SK-N-SH treated with all-trans-retinoic acid at 6 μM for 48 hours (cell line): Measurements from ENCODE around the gene RASAL2.

ENCODE experiments used
- ATAC-seq: fragments of 200-7000 bp; cut with Tn5 transposase; 3 replicates; pipeline ENCODE4 v1.9.1; 2020; ENCODE audit warnings: mild to moderate bottlenecking, moderate library complexity
- ARNTL ChIP-seq: fragments of 450-650 bp; formaldehyde crosslinking; IDR thresholded peaks from 2 replicates; pipeline ENCODE4 v1.5.0; 2020; ENCODE audit warnings: low read depth, mild to moderate bottlenecking, moderate library complexity, borderline replicate concordance
- BACH2 ChIP-seq: fragments of 250-450 bp; sonication (Bioruptor Pico); IDR thresholded peaks from 2 replicates; pipeline ENCODE4 v1.9.0; 2021; ENCODE audit warnings: mild to moderate bottlenecking, borderline replicate concordance
- CSDC2 ChIP-seq: fragments of 250-450 bp; sonication (Bioruptor Pico); IDR thresholded peaks from 2 replicates; pipeline ENCODE4 v1.5.0; 2020; ENCODE audit warnings: mild to moderate bottlenecking, moderate library complexity
- ESRRG ChIP-seq: fragments of 250-450 bp; sonication (Bioruptor Pico); IDR thresholded peaks from 2 replicates; pipeline ENCODE4 v1.6.1; 2021; ENCODE audit warnings: mild to moderate bottlenecking
- GLIS3 ChIP-seq: fragments of 250-450 bp; sonication (Bioruptor Pico); IDR thresholded peaks from 2 replicates; pipeline ENCODE4 v1.5.0; 2020; ENCODE audit warnings: mild to moderate bottlenecking, moderate library complexity
- ISL1 ChIP-seq: fragments of 250-450 bp; sonication (Bioruptor Pico); IDR thresholded peaks from 2 replicates; pipeline ENCODE4 v2.1.2; 2022; ENCODE audit warnings: mild to moderate bottlenecking, moderate library complexity
- PATZ1 ChIP-seq: fragments of 250-450 bp; sonication (Bioruptor Pico); IDR thresholded peaks from 2 replicates; pipeline ENCODE4 v1.8.0; 2020; ENCODE audit warnings: mild to moderate bottlenecking, moderate library complexity, borderline replicate concordance
- POU6F1 ChIP-seq: fragments of 250-450 bp; sonication (Bioruptor Pico); IDR thresholded peaks from 2 replicates; pipeline ENCODE4 v1.8.0; 2021; ENCODE audit warnings: low read depth, mild to moderate bottlenecking, moderate library complexity, borderline replicate concordance
- PPARA ChIP-seq: fragments of 250-450 bp; sonication (Bioruptor Pico); IDR thresholded peaks from 2 replicates; pipeline ENCODE4 v1.5.0; 2020; ENCODE audit warnings: mild to moderate bottlenecking, borderline replicate concordance
- RARB ChIP-seq: fragments of 250-450 bp; sonication (Bioruptor Pico); IDR thresholded peaks from 2 replicates; pipeline ENCODE4 v1.8.0; 2021; ENCODE audit warnings: mild to moderate bottlenecking, moderate library complexity
- SNAI2 ChIP-seq: fragments of 250-450 bp; sonication (Bioruptor Pico); IDR thresholded peaks from 2 replicates; pipeline ENCODE4 v1.5.0; 2020; ENCODE audit warnings: mild to moderate bottlenecking, moderate library complexity
- TCF4 ChIP-seq: fragments of 250-450 bp; sonication (Bioruptor Pico); IDR thresholded peaks from 2 replicates; pipeline ENCODE4 v1.8.0; 2021; ENCODE audit warnings: mild to moderate bottlenecking, moderate library complexity, borderline replicate concordance
- TOX ChIP-seq: fragments of 250-450 bp; sonication (Bioruptor Pico); IDR thresholded peaks from 2 replicates; pipeline ENCODE4 v1.8.0; 2021; ENCODE audit warnings: mild to moderate bottlenecking, moderate library complexity, borderline replicate concordance
- TSHZ2 ChIP-seq: fragments of 250-450 bp; sonication (Bioruptor Pico); IDR thresholded peaks from 2 replicates; pipeline ENCODE4 v1.5.0; 2020; ENCODE audit warnings: mild to moderate bottlenecking, moderate library complexity
- ZC3H10 ChIP-seq: fragments of 250-450 bp; sonication (Bioruptor Pico); IDR thresholded peaks from 2 replicates; pipeline ENCODE4 v1.5.1; 2021; ENCODE audit warnings: mild to moderate bottlenecking, moderate library complexity
- ZFP3 ChIP-seq: fragments of 250-450 bp; sonication (Bioruptor Pico); IDR thresholded peaks from 2 replicates; pipeline ENCODE4 v1.5.0; 2020; ENCODE audit warnings: mild to moderate bottlenecking, moderate library complexity
- ZFP30 ChIP-seq: fragments of 450-650 bp; formaldehyde crosslinking; IDR thresholded peaks from 2 replicates; pipeline ENCODE4 v1.5.0; 2022; ENCODE audit warnings: mild to moderate bottlenecking, moderate library complexity
- ZNF565 ChIP-seq: fragments of 450-650 bp; formaldehyde crosslinking; conservative IDR thresholded peaks from 2 replicates; pipeline ENCODE4 v1.5.0; 2020; ENCODE audit warnings: low read depth, mild to moderate bottlenecking, moderate library complexity
- ZNF70 ChIP-seq: fragments of 450-650 bp; formaldehyde crosslinking; IDR thresholded peaks from 2 replicates; pipeline ENCODE4 v1.5.0; 2020; ENCODE audit warnings: mild to moderate bottlenecking, moderate library complexity
- ZNF8 ChIP-seq: fragments of 450-650 bp; formaldehyde crosslinking; IDR thresholded peaks from 2 replicates; pipeline ENCODE4 v1.5.0; 2020; ENCODE audit warnings: mild to moderate bottlenecking, moderate library complexity
- TF ChIP-seq, protein P1 (sequence below): fragments of 250-450 bp; sonication (Bioruptor Pico); IDR thresholded peaks from 2 replicates; pipeline ENCODE4 v1.5.1; 2020; ENCODE audit warnings: low read depth, mild to moderate bottlenecking, moderate library complexity
- TF ChIP-seq, protein P2 (sequence below): fragments of 250-450 bp; sonication (Bioruptor Pico); IDR thresholded peaks from 2 replicates; pipeline ENCODE4 v1.5.1; 2021; ENCODE audit warnings: mild to moderate bottlenecking, moderate library complexity

RASAL2 gene

GRCh38 chr1:178451529-178451928 is 357.6 kb downstream of the RASAL2 start:
- TF ChIP-seq ZFP3 (no peak), ZNF8 (CRISPR knock-in tag) (no peak), ESRRG (CRISPR knock-in tag) (no peak), ZFP30 (no peak), ZNF70 (CRISPR knock-in tag) (no peak), PATZ1 (no peak), TOX (CRISPR knock-in tag) (no peak), BACH2 (CRISPR knock-in tag) (no peak), TSHZ2 (CRISPR knock-in tag) (no peak), RARB (no peak), SNAI2 (CRISPR knock-in tag) (no peak), CSDC2 (CRISPR knock-in tag) (no peak)
- TF ChIP-seq, protein P1, sequence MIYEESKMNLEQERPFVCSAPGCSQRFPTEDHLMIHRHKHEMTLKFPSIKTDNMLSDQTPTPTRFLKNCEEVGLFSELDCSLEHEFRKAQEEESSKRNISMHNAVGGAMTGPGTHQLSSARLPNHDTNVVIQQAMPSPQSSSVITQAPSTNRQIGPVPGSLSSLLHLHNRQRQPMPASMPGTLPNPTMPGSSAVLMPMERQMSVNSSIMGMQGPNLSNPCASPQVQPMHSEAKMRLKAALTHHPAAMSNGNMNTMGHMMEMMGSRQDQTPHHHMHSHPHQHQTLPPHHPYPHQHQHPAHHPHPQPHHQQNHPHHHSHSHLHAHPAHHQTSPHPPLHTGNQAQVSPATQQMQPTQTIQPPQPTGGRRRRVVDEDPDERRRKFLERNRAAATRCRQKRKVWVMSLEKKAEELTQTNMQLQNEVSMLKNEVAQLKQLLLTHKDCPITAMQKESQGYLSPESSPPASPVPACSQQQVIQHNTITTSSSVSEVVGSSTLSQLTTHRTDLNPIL (CRISPR knock-in tag), result no peak
- ATAC-seq, result peak; percentile 87

GRCh38 chr1:178452013-178452412 is 358.1 kb downstream of the RASAL2 start:
- TF ChIP-seq ZFP3 (no peak), ZFP30 (no peak), PATZ1 (no peak), ARNTL (CRISPR knock-in tag) (no peak), ZNF8 (CRISPR knock-in tag) (no peak), SNAI2 (CRISPR knock-in tag) (no peak), BACH2 (CRISPR knock-in tag) (no peak), TOX (CRISPR knock-in tag) (no peak), ZNF565 (CRISPR knock-in tag) (no peak), ISL1 (CRISPR knock-in tag) (no peak), TCF4 (CRISPR knock-in tag) (no peak), POU6F1 (CRISPR knock-in tag) (no peak), GLIS3 (CRISPR knock-in tag) (no peak), ZC3H10 (CRISPR knock-in tag) (no peak), RARB (no peak), PPARA (CRISPR knock-in tag) (no peak), ESRRG (CRISPR knock-in tag) (no peak)
- TF ChIP-seq, protein P2, sequence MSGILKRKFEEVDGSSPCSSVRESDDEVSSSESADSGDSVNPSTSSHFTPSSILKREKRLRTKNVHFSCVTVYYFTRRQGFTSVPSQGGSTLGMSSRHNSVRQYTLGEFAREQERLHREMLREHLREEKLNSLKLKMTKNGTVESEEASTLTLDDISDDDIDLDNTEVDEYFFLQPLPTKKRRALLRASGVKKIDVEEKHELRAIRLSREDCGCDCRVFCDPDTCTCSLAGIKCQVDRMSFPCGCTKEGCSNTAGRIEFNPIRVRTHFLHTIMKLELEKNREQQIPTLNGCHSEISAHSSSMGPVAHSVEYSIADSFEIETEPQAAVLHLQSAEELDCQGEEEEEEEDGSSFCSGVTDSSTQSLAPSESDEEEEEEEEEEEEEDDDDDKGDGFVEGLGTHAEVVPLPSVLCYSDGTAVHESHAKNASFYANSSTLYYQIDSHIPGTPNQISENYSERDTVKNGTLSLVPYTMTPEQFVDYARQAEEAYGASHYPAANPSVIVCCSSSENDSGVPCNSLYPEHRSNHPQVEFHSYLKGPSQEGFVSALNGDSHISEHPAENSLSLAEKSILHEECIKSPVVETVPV, result no peak
- TF ChIP-seq, protein P1 (CRISPR knock-in tag), result no peak
- TF ChIP-seq, all 23 proteins: peak for 0
- ATAC-seq, result no peak; the same call in 2 of the 3 replicates
